GM19099 (cell line): ENCODE data around the gene MUC5AC.

Source experiments
- POLR2A ChIP-seq: IDR thresholded peaks from 3 replicates; pipeline ENCODE4 v1.6.1; 2011; ENCODE audit warnings: low read depth; ENCODE audit not compliant: insufficient read length; ENCODE audit errors: extremely low read depth

Gene MUC5AC

DNA sequence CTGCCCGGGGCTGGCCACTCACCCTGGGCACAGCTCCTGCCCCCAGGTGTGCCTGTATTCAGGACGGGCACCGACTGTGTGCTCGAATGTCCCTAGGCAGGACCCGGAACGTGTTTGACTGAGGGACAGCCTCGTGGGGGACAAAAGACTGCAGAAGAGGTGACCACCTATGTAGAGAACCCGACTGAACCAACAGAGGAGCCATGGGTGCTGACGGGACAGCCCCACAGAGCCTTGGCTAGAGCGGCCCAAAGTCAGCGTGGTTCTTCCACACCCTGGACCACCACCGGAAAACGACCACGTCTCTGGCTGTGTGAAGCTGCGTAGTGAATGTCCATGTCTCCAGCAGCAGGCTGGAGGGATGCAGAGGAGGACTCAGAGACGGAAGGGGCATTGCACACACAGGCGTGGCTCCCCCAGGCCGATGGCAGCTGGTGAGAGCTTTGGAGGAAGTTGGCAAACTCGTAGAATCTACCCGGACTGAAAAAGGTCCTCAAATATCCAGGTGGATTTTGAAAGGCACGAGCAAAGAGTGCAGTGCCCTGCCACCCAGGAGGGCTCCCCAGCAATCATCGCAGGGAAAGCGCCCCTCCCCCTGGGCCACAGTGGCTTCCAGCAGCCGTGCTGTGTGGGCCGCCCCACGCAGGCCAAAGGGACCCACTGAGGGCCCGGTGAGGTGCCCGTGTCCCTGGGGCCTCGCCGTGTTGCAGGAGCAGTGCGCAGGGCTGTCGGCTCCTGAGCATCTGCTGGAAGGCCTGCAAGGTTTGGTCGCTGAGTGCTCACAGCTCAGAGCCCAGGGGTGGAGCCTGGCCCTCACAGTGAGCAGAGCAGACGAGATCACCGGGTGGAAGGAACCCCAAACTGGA lies 47.6 kb downstream of the MUC5AC start:
- no peak for TF ChIP-seq POLR2A

DNA sequence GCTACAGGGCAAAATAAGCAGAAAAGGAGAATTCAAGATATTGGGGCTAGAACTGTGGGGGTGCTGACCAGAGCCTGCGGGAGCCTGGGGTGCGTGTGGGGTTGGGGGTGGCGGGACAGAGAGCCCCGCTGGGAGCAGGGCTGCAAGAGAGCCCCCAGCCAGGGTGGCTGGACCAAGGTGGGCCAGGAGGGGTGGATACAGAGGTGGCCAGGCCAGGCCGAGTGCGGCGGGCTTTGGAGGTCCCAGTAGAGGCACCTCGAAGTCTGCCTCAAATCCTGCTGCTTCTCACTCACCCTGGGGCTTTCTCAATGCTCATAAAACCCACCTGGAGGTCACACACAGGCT lies 48.2 kb downstream of the MUC5AC start:
- TF ChIP-seq POLR2A, result no peak

DNA sequence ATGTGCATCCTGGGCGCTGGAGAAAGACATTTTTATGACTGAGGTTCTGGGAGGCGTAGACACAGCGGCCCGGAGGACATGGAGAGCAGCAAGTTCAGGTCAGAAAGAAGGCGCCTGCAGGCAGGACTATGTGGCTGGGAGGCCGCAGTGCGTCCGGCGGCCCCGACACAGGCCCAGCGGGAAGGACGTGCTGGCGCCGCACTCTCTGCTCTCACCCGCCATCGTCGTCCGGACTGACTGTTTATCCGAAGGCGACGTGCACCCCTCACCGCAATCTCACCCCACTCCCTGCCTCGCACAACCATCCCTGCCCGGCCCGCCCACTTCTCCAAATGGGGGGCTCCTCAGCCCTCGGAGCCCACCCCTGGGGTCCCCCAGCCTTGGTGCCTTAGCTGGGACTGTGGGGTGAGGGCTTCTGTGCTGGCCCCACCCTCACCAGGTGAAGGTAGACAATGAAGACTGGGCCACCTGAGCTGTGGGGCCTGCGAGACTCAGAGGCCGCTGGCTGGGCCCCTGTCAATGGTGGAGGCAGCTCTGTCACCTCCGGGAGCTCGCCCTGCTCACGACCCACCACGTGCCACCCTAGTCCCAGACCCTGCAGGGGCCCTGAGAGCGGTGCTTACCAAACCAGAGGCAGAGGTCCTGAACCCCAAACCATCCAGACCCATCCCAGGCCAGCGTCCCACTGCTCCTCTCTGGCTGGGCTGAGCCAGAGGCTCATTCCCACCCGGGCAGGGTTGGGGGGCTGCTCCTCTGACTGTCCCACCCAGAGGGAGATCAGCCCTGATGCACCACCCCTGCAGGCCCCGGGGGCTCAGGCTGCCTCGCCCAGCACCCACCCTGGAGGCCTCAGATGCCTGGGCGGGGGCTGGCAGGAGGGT lies 48.9 kb downstream of the MUC5AC start:
- TF ChIP-seq POLR2A, result no peak

DNA sequence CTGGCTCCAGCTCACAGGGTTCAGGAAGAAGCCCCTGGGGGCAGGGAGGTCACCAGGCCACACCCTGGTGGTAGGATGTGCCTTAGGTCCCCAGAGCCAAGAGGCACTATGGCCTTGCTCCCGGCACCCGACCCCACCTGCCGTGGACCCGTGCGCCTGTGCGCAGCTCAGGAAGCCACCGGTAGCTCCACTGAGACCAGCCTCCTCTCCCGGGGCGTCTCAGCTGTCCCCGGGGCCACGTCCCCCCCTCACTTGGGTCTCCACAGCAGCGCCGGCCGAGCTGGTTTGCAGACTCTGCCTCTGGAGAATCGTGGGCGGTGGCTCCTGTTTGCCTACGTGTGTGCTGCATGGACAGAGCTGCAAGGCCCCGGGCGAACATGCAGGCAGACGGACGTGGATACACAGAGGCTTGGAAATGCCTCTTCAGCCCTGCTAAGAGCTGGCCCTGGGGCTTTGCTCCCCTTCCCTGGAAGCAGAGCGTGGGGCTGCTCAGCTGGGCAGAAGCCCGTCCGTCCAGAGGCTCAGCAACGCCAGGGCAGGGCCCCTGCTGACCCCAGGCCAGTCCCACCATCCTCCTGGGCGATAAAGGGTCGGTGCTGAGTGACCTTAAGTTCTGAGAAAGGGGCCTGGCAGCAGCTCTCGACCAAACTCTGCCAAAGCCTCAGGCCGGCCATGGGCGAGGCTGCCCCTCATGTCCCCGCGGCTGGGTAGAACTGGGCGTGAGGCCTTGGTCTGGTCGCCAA lies 49.8 kb downstream of the MUC5AC start:
- TF ChIP-seq POLR2A, result no peak

DNA sequence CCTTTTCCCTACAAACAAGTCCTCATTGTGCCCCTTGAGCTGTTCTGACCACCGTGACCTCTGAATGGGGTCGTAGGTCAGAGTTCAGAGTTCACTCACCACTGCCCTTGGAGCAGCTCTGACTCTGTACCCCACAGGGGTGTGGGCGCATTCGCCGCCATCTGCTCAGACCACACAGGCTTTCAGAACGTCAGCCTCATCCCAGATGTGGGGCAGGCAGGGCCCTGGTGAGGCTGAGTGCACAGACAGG lies 50.3 kb downstream of the MUC5AC start:
- TF ChIP-seq POLR2A, result no peak

DNA sequence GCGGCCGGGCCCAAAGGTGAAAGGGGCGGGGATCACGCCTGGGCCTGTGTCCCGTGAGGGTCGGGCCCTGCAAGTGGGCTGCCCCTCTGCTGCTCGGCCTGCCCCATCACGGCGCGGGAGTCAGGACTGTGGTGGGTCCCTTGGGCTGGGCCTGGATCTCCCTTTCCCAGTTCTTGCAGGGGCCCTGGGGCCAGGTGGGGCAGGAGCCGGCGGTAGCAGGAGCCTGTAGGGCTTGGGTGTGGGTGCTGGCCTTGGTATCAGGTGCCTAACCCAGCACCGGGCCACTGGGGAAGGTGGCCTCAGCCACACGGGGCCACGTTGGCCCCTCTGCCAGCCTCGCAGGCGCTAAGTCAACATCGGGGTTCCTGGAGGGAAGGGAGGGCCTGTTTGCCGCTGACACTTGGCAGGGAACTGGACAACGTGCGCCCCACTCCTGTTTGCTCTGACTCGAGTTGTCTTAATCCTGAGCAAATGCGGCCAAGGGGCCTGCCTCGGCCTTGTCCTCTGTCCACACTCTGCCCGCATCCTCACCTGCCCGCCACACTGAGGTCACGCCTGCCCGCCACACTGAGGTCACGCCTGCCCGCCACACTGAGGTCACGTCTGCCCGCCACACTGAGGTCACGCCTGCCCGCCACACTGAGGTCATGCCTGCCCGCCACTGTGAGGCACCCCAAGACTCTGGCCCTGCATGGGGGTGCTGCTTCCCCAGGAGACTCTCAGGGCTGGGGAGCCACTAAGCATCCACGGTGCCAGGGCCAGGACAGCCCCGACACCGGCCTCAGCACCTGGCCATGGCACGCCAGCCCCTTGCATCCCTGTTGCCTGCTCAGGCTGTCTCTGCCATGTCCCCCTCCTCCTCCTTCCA lies 50.9 kb downstream of the MUC5AC start:
- TF ChIP-seq POLR2A, result no peak

DNA sequence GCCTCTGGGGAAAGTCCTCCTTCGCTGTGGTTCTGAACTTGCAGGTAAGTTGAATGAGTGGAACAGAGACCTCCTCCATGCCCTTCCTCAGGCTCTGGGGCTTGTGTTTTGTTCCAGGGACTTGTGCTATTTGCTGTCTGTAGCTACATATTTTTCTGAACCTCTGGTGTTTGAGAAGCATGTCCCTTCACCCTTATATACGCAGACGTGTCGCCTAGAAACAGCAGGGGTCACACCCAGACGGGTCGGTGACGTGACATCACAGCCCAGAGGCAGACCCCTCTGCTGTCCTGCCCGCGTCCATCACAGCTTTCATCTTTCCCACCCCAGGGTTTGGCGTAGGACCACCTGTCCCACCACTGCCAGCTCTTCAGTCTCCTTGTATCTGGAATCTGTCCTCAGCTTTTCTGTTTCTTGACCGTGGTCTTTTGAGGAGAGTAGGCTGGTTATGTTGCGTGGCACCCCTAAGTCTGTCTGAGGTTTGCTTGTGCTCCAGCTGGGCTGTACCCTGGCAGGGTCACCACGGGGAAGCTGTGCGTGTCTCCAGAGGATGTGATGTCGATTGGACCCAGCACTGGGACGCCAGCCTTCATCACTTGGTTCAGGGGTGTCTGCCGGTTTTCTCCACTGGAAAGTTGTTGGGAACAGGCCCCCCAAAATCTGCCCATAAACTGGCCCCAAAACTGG lies 51.8 kb downstream of the MUC5AC start:
- TF ChIP-seq POLR2A, result no peak

DNA sequence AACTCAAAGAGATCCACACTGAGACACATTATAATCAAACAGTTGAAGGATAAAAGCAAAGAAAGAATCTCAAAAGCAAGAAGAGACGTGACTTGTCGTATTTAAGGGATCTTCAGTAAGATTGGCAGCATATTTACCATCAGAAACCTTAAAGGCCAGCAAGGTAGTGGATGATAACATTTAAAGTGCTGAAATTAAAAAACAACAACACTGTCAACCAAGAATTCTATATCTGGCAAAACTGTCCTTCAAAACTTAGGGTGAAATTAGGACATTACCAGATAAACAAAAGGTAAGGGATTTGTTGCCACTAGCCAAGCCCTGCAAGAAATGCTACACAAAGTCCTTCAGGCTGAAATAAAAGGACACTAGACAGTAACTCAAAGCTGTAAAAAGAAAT lies 54.1 kb downstream of the MUC5AC start:
- TF ChIP-seq POLR2A, result no peak

DNA sequence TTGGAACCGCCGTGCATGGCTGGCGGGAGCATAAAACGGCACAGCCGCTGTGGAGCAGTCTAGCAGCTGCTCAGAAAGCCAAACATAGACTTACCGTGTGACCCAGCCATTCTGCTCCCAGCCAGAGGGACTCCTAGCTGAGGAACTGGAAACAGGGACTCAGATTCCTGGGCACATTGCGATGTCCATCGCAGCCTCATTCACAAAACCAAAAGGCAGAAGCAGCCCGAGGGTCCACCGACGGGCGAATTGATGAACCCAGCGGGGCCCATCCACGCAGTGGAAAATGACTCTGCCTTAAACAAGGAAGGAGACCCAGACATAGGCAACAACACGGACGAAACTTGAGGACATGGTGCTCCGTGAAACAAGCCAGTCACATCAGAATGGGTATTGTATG lies 59.4 kb downstream of the MUC5AC start:
- TF ChIP-seq POLR2A, result no peak

DNA sequence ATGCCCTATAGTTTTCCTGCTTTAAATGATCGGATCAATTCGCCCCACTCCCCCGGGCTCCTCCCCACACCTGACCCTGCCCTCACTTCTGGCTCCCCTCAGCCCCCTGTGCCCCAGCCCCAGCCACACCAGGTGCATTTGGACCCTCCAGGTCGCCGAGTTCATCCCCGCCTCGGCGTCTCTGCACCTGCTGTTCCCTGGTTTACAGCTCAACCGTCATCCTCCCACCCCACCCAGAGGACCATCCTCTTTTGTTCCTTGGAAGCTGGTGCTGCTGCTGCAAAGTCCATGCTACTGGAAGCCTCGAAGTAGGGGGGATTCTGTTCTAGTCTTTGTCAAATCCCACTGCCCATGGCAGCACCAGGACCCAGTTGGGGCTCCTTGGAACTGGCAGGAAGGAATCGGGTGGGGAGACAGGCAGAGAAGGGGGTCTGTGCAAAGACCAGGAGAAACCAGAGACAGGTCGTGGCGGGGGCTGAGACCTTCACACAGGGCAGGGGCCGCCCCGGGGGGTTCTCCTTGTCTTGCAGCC lies 60.6 kb downstream of the MUC5AC start:
- TF ChIP-seq POLR2A, result no peak

DNA sequence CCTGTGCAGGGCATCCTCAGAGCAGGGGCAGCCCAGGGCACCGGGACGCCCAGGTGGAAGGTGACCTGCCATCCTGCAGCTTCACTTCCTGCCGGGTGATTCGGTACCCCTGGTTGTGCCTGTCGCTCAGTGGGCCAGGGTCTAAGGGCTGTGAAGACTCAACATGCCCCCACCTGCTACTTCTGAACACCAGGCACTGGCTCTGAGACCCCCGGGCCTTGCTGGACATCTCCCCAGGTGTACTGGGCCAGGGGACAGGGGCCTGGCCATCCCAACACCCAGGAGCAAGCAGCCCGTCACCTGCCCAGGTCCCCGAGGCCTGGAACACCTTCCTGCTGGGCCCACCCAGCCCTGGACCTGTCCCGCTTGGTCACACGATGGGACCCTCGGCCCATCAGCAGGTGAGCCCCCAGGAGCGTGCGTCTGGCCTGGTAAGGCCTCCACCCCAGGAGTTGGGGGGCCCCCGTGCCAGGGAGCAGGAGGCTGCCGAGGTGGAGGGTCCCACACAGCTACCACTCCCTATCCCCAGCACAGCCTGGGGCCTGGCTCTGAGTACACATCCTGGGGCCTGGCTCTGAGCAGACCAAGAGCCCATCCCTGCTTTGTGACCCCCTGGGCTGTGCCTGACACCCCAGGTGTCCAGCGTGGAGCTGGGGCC lies 61.2 kb downstream of the MUC5AC start:
- TF ChIP-seq POLR2A, result no peak

DNA sequence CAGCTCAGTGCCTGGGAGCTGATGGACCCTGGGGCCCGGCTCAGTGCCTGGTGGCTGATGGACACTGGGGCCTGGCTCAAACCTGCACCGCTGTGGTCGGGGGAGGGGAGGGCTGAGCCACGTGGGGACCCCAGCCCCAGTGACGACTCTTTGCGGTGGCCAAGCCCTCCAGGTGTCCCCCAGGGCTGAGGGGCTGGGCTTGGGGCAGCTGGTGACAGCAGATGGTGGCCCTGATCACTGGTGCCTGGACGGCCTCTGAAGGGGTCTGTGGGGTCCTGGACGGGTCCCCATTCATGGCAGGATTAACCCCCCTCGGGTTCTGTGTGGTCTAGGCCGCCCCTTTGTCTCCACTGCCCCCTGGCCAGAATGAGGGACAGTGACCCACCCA lies 61.7 kb downstream of the MUC5AC start:
- no peak for TF ChIP-seq POLR2A
